HepG2 (cell line): ENCODE data around the gene SAPCD1. TPM values are rescaled to one million over a fixed set of nuclear protein-coding genes. Genes with fewer than 3 reads are reported as not detected.

Experiments
- ARHGAP35 ChIP-seq: sonication (generic); formaldehyde crosslinking; IDR thresholded peaks from 2 replicates; pipeline ENCODE4 v1.9.0; 2022; ENCODE audit warnings: mild to moderate bottlenecking, inconsistent platforms, moderate library complexity, missing genetic modification reagents, borderline replicate concordance
- CAMTA2 ChIP-seq: sonication (generic); formaldehyde crosslinking; IDR thresholded peaks from 2 replicates; pipeline ENCODE4 v1.4.0; 2020; ENCODE audit warnings: mild to moderate bottlenecking, missing genetic modification reagents, borderline replicate concordance
- GPBP1L1 ChIP-seq: sonication (generic); formaldehyde crosslinking; IDR thresholded peaks from 2 replicates; pipeline ENCODE4 v1.5.0; 2020; ENCODE audit warnings: mild to moderate bottlenecking, missing genetic modification reagents
- IRF1 ChIP-seq: sonication (generic); formaldehyde crosslinking; IDR thresholded peaks from 2 replicates; pipeline ENCODE4 v1.4.0; 2020; ENCODE audit warnings: low read depth, mild to moderate bottlenecking, missing genetic modification reagents
- JDP2 ChIP-seq: sonication (generic); formaldehyde crosslinking; IDR thresholded peaks from 2 replicates; pipeline ENCODE4 v1.8.1; 2022; ENCODE audit warnings: missing genetic modification reagents, borderline replicate concordance
- MED13 ChIP-seq: sonication (generic); formaldehyde crosslinking; IDR thresholded peaks from 2 replicates; pipeline ENCODE4 v1.5.0; 2020; ENCODE audit warnings: missing genetic modification reagents
- NFYB ChIP-seq: sonication (generic); formaldehyde crosslinking; IDR thresholded peaks from 2 replicates; pipeline ENCODE4 v1.4.0; 2020; ENCODE audit warnings: missing genetic modification reagents
- PAWR ChIP-seq: sonication (generic); formaldehyde crosslinking; IDR thresholded peaks from 2 replicates; pipeline ENCODE4 v1.4.0; 2020; ENCODE audit warnings: missing genetic modification reagents, mild to moderate bottlenecking, borderline replicate concordance
- POGZ ChIP-seq: sonication (generic); formaldehyde crosslinking; IDR thresholded peaks from 2 replicates; pipeline ENCODE4 v1.4.0; 2020; ENCODE audit warnings: mild to moderate bottlenecking, missing genetic modification reagents
- RERE ChIP-seq: IDR thresholded peaks from 2 replicates; pipeline ENCODE4 v1.6.1; 2016; ENCODE audit warnings: low read depth, missing genetic modification reagents, missing compliant biosample characterization
- SNAPC2 ChIP-seq: sonication (generic); formaldehyde crosslinking; IDR thresholded peaks from 2 replicates; pipeline ENCODE4 v1.8.1; 2022; ENCODE audit warnings: mild to moderate bottlenecking, missing genetic modification reagents
- ZFP36L1 ChIP-seq: sonication (generic); formaldehyde crosslinking; IDR thresholded peaks from 2 replicates; pipeline ENCODE4 v1.8.0; 2022; ENCODE audit warnings: mild to moderate bottlenecking, missing genetic modification reagents, moderate library complexity
- ZNF232 ChIP-seq: sonication (generic); formaldehyde crosslinking; IDR thresholded peaks from 2 replicates; pipeline ENCODE4 v1.4.0; 2020; ENCODE audit warnings: missing genetic modification reagents, borderline replicate concordance
- ZNF446 ChIP-seq: sonication (generic); formaldehyde crosslinking; IDR thresholded peaks from 2 replicates; pipeline ENCODE4 v1.5.0; 2020; ENCODE audit warnings: mild to moderate bottlenecking, missing genetic modification reagents
- ZNF619 ChIP-seq: sonication (generic); formaldehyde crosslinking; IDR thresholded peaks from 2 replicates; pipeline ENCODE4 v1.4.0; 2020; ENCODE audit warnings: mild to moderate bottlenecking, missing genetic modification reagents
- ZNF670 ChIP-seq: sonication (generic); formaldehyde crosslinking; IDR thresholded peaks from 2 replicates; pipeline ENCODE4 v1.8.0; 2022; ENCODE audit warnings: mild to moderate bottlenecking, missing genetic modification reagents, borderline replicate concordance
- ZNF816 ChIP-seq: sonication (generic); formaldehyde crosslinking; IDR thresholded peaks from 2 replicates; pipeline ENCODE4 v1.8.0; 2022; ENCODE audit warnings: missing genetic modification reagents, mild to moderate bottlenecking, borderline replicate concordance
- ZSCAN22 ChIP-seq: sonication (generic); formaldehyde crosslinking; IDR thresholded peaks from 2 replicates; pipeline ENCODE4 v1.4.0; 2020; ENCODE audit warnings: mild to moderate bottlenecking, missing genetic modification reagents
- ZSCAN31 ChIP-seq: sonication (generic); formaldehyde crosslinking; IDR thresholded peaks from 2 replicates; pipeline ENCODE4 v1.5.0; 2020; ENCODE audit warnings: low read depth, mild to moderate bottlenecking, missing genetic modification reagents
- polyA plus RNA-seq, 8 experiments: library from polyadenylated mRNA; depleted of rRNA in 3 of 8; stranded (reverse) in 7 of 8; unstranded in 1 of 8; fragments of >200 nt; fragmentation: Illumina TruSeq in 4 of 8; extraction: Trizol in 4 of 8; gene quantifications; 2 replicates each; pipeline versions ENCODE4 v1.2.1 to v1.2.3, GENCODE V29; 2011 to 2016; ENCODE audit warnings: low read depth in 4 of 8, missing spikeins in 1 of 8, mixed read lengths in 1 of 8; ENCODE audit not compliant: insufficient read depth in 1 of 8
- total RNA-seq, 5 experiments: library from RNA; depleted of rRNA; stranded (reverse); fragments of >200 nt; fragmentation: Illumina TruSeq; extraction: Trizol; gene quantifications; 2 replicates each; pipeline ENCODE4 v1.2.3, GENCODE V29; 2016; ENCODE audit warnings: low read depth in 1 of 5

Gene SAPCD1
- total and polyA plus RNA-seq, 2 of the 13 experiments (the other 11 are each of a cell fraction or from before 2014, with no cell fraction given): 2.5 to 3.9 TPM

- TF ChIP-seq RERE (CRISPR knock-in tag) (peak; percentile 17; the same call in 1 of the 2 replicates), NFYB (peak; percentile 46; the same call in 1 of the 2 replicates), GPBP1L1 (no peak), SNAPC2 (peak; percentile 94; the same call in 1 of the 2 replicates), ZSCAN22 (peak; percentile 79; the same call in 1 of the 2 replicates), ZNF670 (CRISPR knock-in tag) (peak; percentile 87; the same call in 1 of the 2 replicates), MED13 (CRISPR knock-in tag) (0 out of 2 replicates have a peak, but pooled peaks have one; percentile 37), ARHGAP35 (CRISPR knock-in tag) (peak; percentile 84; the same call in 1 of the 2 replicates), ZNF446 (CRISPR knock-in tag) (peak; percentile 62; the same call in 1 of the 2 replicates), POGZ (CRISPR knock-in tag) (peak; percentile 93), PAWR (CRISPR knock-in tag) (peak; percentile 93; the same call in 1 of the 2 replicates), IRF1 (0 out of 2 replicates have a peak, but pooled peaks have one; percentile 69), ZNF232 (CRISPR knock-in tag) (peak; percentile 94), ZSCAN31 (CRISPR knock-in tag) (peak; percentile 74; the same call in 1 of the 2 replicates), CAMTA2 (CRISPR knock-in tag) (no peak), JDP2 (CRISPR knock-in tag) (peak; percentile 20; the same call in 1 of the 2 replicates), ZNF816 (CRISPR knock-in tag) (0 out of 2 replicates have a peak, but pooled peaks have one; percentile 38), ZNF619 (CRISPR knock-in tag) (peak; percentile 84; the same call in 1 of the 2 replicates), ZFP36L1 (peak; percentile 93)
Observed at GRCh38 chr6:31806470-31807272, 44.2 kb downstream of the SAPCD1 start, which contains the start of gene LSM2 (continued).
